NCI-H345 (cell line): Measurements from ENCODE around the gene CEACAM20.
"Not testable (repeated sequence)": the region's sequence is repeated elsewhere in the genome, so short reads cannot be mapped to it uniquely, and the experiment has no call there.

Experiments
- DNase-seq: peaks from one replicate; lab custom pipeline; 2025; lab: John Stamatoyannopoulos, UW

Gene CEACAM20

DNA sequence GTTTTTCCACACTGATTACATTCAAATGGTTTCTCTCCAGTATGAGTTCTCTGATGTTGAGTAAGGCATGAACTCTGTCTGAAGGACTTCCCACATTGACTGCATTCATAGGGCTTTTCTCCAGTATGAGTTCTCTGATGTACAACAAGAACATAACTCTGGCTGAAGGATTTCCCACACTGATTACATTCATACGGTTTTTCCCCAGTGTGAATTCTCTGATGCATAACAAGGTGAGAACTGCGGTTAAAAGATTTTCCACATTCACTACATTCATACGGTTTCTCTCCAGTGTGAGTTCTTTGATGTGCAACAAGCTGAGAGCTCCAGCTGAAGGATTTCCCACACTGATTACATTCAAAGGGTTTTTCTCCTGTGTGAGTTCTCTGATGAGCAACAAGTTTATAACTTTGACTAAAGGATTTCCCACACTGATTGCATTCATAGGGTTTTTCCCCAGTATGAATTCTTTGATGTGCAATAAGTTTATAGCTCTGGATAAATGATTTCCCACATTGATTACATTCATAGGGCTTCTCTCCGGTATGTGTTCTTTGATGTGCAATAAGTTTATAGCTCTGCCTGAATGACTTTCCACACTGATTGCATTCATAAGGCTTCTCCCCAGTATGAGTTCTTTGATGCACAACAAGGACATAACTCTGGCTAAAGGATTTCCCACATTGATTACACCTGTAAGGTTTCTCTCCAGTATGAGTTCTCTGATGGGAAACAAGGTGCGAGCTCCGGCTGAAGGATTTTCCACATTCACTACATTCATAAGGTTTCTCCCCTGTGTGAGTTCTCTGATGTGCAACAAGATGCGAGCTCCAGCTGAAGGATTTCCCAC lies 52.7 kb downstream of the CEACAM20 start:
- no peak for DNase-seq

GRCh38 chr19:44468730-44469129 lies 60.7 kb downstream of the CEACAM20 start:
- not testable (repeated sequence) for DNase-seq

DNA sequence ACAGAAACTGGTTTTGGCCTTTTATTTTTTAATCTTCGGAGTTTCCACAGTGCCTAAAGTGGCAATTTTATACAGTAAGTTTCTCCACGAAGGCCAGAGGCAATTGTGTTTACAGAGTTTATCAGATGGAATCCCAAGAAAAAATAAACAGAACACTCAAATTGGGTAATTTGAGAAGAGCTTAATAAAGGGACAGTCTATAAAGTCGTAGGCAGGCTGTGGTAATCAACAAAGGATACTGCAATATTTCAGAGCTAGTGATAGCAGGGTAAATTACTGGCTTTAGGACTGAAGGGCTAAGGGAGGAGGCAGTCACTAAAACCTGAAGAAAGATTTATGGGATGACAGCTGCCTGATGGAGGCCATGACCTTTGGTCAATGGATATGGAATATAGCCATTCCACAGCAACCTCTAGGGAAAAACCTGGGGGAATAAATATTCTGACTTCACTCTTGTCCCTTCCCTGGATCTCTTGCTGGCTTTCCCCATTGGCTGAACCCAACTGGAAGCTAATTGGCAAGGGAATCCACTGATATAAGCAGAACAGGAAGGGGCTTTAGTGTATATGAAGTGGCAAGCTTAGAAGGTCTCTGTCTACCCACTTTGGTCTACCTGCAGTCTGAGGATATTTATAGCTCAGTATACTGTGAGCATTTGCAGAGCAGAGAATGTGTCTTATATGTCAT lies 66.7 kb downstream of the CEACAM20 start:
- not testable (repeated sequence) for DNase-seq
